Activated CD4-positive, CD25-positive, alpha-beta regulatory T cell treated with anti-CD3 and anti-CD28 coated beads, Interleukin-2, amount 50 U/mL, for 16 hours (primary cell): Measurements from ENCODE around the gene CHTOP.

Source experiments
- DNase-seq: peaks from one replicate; pipeline ENCODE4 v3.0.0-alpha.2; 2020; ENCODE audit warnings: low read depth, low spot score

Gene CHTOP

DNA sequence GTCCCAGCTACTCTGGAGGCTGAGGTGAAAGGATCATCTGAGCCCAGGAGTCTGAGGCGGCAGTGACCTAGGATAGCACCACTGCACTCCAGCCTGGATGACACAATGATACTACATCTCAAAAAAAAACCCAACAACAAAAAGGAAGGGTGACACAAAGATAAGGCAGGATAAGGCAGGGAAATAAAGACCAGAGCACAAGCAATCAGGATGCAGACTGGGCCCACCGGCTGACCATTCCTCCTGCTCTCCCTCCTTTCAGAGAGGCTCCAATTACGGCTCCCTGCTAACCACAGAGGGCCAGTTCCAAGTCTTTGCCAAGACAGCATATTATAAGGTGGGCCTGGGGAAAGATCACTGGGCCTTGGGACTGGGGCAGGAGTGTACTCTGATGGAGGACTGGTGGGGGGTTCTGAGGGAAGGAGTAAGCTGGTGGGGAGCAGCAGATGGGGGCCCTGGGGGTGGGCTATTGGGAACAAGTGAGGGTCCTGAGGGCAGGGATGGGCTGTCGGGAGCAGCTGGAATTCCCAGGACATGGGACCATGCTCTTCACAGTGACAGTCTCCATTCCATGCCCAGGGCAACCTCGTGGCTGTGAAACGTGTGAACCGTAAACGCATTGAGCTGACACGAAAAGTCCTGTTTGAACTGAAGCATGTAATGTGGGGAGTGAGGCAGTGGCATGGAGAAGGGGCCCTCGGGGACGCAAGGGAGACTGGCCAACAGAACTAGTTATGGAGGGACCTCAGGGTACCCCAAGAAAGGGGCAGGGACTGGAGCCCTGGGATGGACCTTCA lies 51.9 kb downstream of the CHTOP start:
- no peak for DNase-seq

- no peak for DNase-seq
Measured at GRCh38 chr1:153687346-153688125, 53.7 kb downstream of the CHTOP start.

DNA sequence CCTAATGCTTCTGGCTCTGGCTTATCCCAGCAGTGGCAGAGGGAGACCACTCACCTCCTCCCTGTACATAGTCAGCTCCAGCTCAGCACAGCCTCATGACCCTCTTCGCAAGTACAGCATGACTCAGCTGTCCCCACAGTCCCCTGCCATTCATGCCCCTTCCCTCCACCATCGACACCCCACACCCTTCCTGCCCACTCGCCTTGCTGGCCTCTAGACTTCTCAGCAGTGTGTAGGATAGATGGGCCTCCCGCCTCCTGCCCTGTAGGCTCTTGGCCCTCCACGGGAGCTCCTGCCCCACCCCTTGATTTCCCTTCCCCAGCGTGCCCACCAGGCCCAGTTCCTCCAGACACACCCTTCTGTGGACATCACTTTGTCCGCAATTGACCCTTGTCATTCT lies 54.4 kb downstream of the CHTOP start:
- no peak for DNase-seq

- no peak for DNase-seq
Measured at GRCh38 chr1:153688736-153689328, 55.0 kb downstream of the CHTOP start.

- DNase-seq = no peak
Measured at GRCh38 chr1:153693466-153693865, 59.6 kb downstream of the CHTOP start.
